ENCODE data around the gene EFCAB6.

The EFCAB6 gene

DNA sequence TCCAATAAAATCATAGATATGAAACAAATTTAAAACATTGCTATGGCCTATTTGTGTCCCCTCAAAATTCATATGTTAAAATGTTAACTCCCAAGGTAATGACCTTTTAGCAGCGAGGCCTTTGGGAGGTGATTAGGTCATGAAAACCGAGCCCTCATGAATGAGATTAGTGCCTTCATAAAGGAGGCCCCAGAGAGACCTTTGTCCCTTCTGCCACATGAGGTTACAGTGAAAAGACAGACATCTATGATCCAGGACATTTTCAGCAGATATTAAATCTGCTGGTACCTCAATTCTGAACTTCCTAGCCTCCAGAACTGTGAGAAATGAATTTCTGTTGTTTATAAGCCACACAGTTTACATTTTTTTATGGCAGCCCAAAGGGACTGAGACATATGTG, 228.6 kb downstream of the EFCAB6 start:
- no peak for FAIRE-seq

DNA sequence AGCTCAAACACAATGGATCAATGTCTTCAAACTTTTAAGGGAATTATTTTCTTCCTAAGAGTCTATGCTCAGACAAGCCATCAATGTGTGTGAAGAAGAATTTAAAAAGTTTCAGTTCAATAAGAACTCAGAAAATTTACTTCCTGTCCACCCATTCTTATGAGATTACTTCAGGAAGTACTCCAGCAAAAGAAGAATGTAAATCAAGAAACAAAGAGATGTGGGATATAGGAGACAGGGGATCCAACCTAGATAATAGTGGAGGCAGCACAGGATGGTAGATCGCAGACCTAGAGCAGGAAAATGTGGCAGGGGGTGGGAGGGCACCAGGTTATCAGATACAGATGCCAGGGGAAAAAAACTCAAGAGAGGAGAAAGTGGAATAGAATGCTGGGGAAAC, 229.7 kb downstream of the EFCAB6 start:
- FAIRE-seq (no peak), DNase-seq (ENCODE audit: insufficient read length, low spot score) (no peak)
- TF ChIP-seq, protein P1, sequence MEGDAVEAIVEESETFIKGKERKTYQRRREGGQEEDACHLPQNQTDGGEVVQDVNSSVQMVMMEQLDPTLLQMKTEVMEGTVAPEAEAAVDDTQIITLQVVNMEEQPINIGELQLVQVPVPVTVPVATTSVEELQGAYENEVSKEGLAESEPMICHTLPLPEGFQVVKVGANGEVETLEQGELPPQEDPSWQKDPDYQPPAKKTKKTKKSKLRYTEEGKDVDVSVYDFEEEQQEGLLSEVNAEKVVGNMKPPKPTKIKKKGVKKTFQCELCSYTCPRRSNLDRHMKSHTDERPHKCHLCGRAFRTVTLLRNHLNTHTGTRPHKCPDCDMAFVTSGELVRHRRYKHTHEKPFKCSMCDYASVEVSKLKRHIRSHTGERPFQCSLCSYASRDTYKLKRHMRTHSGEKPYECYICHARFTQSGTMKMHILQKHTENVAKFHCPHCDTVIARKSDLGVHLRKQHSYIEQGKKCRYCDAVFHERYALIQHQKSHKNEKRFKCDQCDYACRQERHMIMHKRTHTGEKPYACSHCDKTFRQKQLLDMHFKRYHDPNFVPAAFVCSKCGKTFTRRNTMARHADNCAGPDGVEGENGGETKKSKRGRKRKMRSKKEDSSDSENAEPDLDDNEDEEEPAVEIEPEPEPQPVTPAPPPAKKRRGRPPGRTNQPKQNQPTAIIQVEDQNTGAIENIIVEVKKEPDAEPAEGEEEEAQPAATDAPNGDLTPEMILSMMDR (IDR thresholded peaks at IDR 0.05; ENCODE audit: insufficient read depth, missing control alignments): no peak

More for the DNA sequence above, 228.6 kb downstream of the EFCAB6 start:
- no peak for DNase-seq (ENCODE audit: insufficient read length, low spot score)
- TF ChIP-seq, protein P1 (IDR thresholded peaks at IDR 0.05; ENCODE audit: insufficient read depth, missing control alignments): no peak

DNA sequence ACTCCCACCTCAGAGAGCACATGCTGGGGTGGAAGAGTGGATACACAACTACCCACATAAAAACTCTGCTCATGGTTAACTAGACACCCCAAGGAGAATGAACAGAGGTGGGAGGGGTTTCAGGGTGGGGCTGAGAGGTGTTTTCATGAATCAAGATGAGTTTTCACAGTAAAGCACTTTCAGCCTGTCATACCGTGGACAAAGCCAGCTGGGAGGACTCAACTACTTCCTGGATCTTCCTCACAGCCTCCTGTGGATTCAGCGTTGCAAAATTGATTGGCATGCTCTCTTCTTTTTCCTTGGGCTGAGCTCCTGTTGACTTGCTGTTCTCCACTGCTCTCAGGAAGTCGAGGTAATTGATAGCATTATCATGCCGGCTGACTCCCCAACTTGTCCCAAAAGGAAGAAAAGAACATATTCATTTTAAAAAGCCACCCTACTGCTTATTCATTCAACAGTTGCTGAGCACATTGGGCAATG, 231.8 kb downstream of the EFCAB6 start:
- no peak for FAIRE-seq
- TF ChIP-seq, protein P1 (IDR thresholded peaks at IDR 0.05; ENCODE audit: insufficient read depth, missing control alignments): no peak
- no peak for DNase-seq (ENCODE audit: insufficient read length, low spot score)

DNA sequence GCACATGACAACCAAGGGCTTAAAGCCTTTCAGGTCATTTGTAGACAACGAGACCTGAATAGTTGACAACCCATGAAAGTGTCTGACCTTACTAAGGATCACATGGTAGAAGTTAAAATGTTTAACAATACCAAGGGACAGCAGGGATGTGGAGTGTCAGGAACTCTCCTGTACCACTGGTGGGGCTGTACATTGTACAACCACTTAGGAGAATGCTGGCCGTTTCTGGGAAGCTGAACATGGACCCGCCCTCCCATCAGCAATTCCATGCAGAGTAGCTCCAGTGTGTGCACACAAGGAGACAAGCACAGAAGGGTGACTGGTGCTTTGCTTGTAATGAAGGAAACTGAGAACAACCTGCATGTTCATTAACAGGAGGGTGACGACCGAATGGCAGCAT, 237.4 kb downstream of the EFCAB6 start:
- no peak for DNase-seq (ENCODE audit: insufficient read length, low spot score)
- no peak for FAIRE-seq
- TF ChIP-seq, protein P1 (IDR thresholded peaks at IDR 0.05; ENCODE audit: insufficient read depth, missing control alignments): no peak

DNA sequence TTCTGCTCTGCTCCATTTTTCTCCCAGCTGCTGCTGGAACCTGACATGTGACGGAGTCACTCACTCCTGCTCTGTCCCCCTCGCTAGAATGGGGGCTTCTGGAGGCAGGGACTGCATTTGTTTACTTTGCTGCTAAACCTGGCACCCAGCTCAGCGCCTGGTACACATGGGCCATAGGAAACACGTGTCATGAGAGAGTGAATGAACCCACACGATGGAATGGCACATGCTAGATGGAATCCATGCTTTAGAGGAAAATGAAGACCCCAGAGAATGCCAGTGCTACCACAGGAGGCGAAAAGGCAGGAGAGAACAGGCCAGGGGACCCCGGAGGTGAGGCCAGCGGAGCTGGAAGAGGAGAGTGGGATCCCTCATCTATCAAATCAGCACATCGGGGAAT, 239.4 kb downstream of the EFCAB6 start:
- DNase-seq (ENCODE audit: insufficient read length, low spot score) (no peak), FAIRE-seq (no peak)
- TF ChIP-seq, protein P1 (IDR thresholded peaks at IDR 0.05; ENCODE audit: insufficient read depth, missing control alignments): no peak

DNA sequence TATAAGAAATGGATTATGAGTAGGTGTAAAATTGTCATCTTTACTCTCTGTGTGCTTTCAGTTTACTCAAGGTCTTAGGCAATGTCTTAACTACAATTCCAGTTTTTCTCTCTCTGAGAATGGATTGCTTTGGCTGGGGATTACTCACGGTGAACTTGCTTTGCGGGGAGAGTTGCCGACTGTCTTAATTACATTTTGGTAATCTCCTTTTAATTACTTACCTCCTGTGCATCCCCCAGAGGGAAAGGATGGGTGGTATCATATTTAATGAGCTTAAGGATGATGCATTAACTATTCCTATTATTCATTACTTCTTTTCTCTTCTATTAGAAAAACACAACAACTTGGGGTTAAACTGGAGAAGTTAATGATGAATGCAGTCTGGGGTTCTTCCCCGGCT, 240.9 kb downstream of the EFCAB6 start:
- TF ChIP-seq, protein P1 (IDR thresholded peaks at IDR 0.05; ENCODE audit: insufficient read depth, missing control alignments): no peak
- FAIRE-seq (no peak), DNase-seq (ENCODE audit: insufficient read length, low spot score) (no peak)

DNA sequence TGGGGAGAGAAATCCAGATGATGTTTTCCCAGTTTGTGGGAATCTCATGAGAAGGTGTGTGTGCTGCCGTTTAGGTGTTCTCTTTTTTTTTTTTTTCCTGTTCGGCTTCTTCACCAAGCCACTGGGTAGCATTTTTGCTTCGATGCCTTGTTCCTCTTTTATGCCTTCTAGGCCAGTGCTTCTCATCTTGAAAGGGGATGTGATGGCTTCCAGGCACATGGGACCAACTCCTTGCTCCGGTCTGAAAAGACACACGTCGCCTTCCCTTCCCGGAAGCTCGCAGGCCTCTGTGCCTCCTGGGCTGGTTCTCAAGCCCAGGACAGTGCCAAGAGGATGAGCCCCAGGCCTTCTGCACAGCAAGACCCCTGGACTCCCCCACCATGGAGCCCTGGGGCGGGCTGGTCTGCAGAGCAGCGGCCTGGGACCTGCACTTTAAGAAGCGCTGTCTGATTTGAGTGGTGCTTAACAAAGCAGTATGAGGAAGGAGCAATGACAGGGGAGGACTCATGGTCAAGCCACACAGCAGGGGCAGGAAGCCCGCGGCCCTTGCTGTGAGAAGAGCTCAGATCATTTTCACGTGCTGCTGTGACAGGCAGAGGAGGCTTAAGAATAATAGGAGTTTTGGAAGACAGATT, 241.5 kb downstream of the EFCAB6 start:
- no peak for DNase-seq (ENCODE audit: insufficient read length, low spot score)
- no peak for FAIRE-seq
- TF ChIP-seq, protein P1 (IDR thresholded peaks at IDR 0.05; ENCODE audit: insufficient read depth, missing control alignments): no peak
